HG03108 (cell line): Measurements from ENCODE around the gene SOBP.
A peak's percentile ranks its signal among the peaks of the same experiment; 100 is the strongest.

ENCODE experiments used
- ATAC-seq: cut with Tn5 transposase; IDR thresholded peaks from one replicate; pipeline ENCODE4 v1.9.1; 2021; ENCODE audit warnings: moderate library complexity; ENCODE audit not compliant: unreplicated experiment

The SOBP gene

DNA sequence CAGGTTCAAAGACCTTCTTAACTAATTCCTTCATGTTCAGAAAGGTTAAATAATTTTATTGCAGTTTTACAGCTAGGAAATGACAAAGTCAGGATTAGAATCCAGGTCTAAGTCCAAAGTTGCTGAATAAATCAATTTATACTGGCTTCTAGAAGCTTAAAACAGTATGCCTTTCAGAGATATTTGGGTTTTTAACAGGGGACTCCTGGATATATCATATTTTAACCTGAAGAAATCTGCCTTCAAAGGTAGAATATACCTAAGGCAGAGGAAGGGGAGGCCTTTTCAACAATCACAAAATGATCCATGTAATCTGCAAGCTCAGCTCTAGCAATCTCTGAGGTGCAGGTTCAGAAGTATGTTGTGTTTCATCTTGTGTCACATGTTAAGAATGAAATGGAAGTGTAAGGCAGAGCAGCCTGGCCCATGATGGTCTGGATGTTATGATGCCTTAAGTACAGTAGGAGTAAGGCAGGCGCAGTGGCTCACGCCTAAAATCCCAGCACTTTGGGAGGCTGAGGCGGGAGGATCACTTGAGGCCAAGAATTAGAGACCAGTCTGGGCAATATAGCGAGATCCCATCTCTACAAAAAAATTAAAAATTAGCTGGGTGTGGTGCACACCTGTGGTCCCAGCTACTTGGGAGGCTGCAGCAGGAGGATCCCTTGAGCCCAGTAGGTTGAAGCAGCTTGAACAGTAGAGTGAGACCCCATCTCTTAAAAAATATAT lies 123.9 kb downstream of the SOBP start:
- ATAC-seq: no peak

DNA sequence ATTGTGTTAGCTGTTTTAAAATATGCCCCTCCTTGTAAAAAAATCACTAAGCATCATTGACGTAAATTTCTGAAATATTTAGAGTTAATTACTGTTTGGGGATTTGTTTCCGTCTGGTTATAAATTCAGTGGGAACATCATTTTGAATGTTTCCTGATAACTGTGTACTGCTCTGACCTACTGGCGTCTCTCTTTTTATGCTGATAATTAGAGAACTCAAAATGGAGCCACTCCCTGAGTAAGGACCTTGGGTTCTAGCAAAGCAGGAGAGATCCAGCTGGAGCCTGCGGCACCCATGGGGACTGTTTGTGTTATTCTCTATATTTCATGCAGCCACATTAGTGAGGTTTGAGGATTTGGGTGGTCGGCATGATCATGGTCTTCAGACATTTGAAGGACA lies 124.9 kb downstream of the SOBP start:
- no peak for ATAC-seq

DNA sequence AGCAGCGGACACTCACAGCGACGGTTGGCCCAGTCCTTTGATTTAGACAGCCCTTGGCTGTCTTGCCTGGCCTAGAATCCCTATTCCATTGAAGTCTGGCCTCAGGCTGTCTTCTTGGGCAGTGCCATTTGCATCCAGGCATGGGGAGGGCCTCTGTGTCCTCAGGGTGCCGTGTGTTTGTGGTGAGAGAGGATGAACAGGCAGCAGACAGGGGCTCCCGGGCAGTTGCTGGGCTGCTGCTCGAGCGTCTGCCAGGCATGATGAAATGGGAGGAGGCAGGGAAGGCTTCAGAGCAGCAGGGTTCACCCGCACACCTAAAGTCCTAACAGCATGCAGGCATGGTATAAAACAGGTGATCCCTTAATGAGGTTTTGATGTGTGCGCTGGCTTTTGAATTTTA lies 126.9 kb downstream of the SOBP start:
- ATAC-seq: no peak

DNA sequence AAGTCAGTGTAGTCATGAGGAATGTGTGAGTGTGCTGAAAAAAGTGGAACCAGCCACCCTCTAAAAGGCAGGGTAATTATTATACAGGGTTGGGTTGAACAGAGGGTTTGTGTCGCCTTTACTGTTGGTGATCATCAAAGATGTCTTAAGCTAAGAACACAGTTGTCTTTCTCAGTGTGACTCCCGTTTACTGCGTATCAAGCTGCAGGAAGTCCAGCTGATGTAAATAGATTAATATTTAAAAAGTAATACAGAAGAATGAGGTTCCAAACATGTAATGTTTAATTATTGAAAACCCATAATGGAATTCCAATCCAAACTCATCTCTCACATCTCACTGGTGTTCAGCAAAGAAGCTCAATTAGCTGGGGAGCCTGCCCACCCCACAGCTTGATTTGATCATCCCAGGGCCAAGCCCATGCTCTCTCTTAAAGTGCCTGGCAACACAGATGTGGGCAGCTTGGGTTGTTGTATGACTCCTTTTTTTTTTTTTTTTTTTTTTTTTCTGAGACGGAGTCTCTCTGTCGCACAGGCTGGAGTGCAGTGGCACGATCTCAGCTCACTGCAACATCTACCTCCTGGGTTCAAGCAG lies 127.5 kb downstream of the SOBP start:
- no peak for ATAC-seq

DNA sequence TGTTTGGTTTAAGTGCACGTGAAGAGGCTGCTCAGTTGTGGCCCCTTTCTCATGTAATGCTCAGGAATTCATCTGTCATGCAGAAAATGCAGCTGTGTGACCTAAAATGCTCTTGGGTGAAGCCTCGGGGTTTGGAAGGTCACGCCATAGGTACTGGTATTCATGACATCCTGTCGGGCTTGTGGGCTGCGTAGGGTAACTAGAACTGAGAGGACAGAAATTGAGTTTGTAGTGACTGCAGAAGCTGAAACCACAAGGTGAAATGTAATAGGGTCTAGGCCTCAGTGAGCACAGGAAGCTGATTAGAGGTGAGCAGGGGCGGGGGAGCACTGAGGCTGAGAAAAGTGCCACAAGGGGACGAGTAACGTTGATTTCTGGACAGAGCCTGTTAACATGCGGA lies 128.8 kb downstream of the SOBP start:
- peak; percentile 100 for ATAC-seq

DNA sequence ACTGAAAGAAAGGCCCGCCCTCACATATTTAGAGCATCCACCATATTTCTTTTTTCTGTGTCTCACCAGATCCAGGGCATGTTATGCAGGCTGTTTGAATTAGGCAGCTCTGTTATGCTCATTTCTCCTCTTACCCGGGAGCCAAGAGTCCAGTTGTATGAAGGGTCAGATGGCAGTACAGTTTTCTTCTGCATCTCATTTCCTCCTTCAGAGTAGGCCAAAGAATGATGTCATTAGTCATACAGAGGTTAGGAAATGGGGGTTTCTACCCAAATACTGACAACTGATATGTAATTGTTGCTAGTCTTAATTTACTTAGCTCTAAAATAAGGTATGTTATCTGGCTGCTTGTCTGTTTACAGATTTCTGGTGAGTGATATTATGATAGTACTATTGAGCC lies 130.8 kb downstream of the SOBP start:
- ATAC-seq: no peak

DNA sequence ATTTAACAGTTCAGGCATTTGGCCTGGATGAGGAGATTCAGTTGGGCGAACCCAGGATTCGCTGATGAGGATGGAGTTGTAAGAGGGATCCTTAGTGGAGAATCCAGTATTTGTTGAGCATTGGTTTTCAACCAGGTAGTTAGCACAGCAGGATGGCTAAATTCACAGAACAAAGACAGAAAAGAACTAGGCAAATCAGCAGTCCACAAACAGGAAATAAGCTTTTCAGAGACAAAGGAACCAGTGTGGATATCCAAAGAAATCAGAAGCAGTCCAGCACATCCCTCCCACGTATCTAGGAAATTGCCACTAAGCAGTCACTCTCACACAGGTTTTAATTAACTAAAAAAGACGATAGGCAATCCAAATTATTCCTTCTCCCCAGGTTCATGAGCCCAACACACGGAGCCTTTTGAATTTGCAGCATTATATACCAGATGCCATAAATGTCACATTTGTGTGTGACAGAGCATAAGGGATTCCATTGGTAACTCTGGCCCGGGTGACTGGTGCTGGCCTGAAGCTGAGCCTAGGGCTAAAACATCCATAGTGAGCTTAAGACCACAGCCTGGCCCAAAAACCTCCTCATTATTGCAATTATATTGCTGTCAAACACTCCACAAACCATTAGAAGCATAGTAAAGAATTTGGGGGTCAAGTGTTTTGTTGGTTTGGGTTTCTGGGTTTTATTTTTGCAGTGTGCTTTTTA lies 131.5 kb downstream of the SOBP start:
- no peak for ATAC-seq

DNA sequence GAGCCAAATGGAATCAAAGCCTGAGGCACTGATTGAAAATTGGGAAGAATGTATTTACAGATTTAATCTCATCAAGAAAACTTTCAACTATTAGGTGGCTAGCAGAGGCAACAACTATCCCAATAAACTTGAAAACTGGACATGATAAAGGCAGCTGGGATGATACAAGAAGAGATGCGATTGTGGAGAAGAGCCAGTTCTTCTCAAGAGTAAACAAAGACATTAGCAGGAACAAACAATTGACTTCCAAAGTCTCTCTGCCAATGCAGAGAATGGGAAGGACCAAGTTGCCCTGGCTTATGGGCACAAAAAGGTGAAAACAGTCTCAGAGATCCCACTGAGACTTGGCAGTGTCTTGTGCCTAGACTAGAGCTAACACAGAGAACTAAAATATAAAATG lies 132.4 kb downstream of the SOBP start:
- ATAC-seq: no peak

DNA sequence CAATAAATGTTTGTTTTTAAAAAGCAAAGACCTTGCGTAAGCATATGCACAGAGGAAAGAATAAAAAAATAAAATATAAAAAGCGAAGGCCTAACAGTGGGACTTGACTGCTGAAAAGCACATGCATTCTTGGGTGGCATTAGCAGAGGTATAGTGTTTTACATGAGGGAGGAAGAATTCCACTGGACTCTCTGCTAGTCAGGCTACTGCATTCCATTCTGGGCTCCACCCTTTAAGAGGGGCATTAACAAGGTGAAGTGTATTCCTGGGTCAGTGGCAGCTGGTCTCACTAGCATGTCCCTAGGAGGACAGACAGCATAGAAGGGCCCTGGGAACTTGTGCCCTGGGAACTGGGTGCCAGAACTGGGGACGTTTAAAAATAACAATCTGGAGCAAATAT lies 134.1 kb downstream of the SOBP start:
- no peak for ATAC-seq

DNA sequence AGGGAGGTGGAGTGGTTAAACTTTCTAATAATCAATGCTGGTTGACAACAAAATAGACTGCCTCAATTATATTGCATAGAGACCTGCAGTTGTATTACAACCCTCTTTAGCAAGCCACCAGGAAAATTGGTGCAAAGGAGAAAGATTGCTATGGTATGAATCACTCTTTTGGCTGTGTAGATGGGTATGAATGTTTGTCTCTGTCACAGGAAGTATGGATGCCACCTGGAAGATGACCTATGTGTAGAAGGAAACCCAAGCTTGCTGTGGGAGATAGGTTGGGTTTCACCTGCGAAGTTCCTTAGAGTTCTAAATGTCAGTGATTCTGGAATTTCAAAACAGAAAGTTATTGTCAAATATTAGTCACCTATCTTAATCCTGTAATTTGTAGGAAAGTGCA lies 134.6 kb downstream of the SOBP start:
- ATAC-seq: no peak

DNA sequence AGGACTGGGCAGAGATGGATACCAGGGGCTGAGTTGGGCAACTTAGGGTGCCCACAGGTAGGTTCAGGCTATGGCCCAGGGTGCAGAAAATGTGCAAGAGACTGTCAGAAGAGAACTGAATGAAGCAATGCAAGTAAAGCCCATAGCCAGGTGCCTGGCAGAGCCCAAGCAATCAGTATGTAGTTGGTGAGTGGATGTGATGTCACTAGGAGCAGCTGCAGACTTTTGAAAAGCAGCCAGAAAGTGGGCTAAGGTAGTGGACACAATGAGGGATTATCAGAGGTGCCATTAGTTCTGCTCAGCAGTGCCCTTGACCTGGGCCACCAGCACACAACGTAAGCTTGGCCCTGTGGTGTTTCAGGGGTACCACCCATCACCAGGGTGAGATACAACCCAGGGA lies 135.3 kb downstream of the SOBP start:
- no peak for ATAC-seq

DNA sequence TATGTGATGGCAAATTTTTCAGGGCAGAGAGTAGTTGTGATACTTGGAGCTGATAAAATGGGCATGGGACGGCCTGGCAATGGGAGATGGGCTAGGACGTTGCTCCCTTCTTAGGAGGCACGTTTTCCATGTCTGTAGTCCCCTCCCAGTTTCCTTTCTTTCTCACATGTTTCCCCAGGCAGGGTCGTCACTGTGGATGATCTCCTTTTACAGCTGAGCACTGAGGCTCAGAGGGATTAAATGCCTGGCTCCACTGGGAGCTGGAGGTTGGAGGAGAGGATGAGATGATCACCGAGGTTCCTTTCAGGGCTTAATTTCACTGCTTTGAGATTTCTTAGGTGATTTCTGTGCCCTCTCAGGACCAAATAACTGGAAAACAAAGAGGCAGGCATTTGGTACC lies 136.7 kb downstream of the SOBP start:
- ATAC-seq: no peak

DNA sequence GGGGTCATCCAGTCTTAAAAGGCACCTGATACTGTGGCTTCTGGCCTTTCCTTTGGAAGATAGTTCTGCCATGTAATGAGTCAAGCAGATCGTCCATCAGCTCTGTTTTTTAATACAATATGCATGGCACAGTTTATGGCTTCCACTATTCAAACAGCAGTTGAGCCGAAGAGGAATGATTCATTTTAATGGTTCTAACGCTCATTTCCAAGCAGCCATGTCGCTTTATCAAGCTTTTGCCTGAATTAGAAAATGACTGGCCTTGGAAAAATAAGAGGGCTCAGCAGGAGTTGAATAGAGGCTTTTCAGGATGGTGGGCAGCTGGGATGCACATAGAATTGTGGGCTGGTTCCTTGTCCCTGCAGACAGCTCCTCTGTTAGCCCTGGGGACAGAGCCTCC lies 138.1 kb downstream of the SOBP start:
- ATAC-seq: no peak

DNA sequence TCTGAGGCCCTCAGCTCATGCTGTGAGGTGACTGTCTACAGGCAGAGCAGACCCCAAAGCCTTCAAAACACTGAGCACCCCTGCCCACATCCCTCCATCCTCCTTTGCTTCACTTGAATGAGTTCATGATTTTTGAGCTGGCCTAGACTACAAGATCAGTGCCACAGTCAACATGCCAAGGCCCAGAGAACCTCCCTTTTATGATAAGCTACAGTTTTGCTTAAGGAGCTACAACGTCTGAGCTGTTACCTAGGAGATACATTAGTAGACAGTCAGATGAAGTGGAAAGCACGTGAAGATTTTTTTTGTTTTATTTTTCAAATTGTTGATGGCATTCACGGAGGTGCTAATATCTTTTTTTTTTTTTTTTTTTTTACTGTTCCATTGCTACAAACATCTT lies 139.0 kb downstream of the SOBP start:
- no peak for ATAC-seq

DNA sequence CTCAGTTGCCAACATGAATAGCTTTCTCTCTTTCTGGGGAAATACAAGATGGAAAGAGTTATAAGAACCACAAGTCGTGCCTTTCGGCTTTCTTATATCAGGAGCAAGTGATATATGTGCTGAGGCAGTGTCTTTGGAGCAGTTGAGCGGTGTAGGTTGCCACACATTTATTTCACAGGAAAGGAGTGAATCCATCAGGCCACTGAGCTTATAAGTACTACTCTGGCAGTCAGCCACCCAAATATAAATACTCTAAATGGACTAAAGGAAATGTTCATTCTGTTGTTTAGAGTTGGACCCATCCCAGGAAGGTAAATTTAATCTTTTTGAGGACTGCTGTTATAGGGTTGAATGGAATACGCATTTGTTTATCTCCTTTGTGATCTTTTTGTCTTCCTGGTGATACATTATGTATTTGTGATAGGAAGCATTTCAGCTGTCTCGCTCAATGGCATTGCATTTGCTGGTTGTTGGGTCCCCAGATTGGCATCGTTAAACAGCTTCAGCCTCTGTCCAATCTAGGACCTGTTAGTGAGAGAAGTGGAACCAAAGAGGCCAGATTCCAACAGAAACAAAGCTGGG lies 139.7 kb downstream of the SOBP start:
- ATAC-seq: no peak

DNA sequence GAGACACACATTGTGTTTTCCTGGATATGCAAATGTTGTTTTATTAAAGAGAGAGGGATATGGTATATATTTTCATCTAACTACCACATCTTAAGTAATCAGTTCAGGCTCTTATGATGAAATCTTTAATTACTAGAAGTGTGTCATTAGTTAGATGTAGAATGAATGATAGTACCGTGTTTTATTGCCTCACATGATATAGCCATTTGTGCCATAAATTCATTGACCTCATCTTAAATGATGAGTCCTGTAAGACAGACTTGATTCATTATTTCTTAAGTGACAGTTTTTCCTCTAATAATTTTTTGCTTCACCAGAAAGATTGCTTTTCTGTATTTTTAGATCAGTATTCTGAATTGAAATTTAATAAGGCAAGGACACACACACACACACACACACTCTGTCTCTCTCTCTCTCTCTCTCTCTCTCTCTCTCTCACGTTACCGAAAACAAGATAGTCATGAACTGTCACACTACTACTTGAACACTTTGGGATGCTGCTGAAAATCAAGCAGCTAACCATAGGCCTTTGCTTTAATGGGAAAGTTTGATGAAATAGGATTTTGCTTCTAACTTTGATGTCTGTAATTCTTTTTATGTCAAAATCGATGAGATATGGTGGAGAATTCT lies 140.5 kb downstream of the SOBP start:
- ATAC-seq: no peak

DNA sequence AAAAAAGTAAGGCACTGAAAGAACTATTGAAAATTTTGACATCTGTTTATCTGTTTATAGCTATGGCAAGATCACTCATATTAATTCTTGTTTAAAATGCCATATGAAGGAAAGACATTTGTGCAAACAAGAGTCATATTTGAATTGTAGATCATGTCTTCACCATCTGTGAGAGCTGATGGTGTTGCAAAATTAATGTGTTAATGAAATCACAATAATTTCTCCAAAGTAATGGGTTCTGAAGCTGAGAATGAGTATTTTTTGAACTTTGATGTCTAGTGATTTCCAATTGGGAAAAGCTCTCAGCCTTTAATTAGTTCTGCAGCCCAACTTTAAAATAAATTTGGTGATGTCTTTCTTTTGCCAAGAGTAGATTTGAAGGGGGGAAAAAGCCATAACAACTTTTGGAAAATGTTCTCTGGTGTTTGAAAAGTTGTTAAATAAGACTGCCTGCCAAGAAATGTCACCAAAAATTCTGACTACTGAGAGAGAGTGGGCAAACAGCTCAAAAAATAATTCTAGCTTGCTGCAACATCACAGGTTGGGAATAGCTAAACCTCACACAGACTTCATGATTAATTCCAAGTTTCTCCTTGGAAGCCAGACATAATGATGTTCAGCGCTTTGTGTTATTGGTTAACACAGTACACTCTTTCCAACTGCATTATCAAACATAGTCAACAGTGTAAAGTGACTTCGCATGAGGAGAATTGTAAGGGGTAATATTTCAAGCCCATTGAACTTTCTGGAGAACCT lies 142.6 kb downstream of the SOBP start:
- ATAC-seq: no peak

DNA sequence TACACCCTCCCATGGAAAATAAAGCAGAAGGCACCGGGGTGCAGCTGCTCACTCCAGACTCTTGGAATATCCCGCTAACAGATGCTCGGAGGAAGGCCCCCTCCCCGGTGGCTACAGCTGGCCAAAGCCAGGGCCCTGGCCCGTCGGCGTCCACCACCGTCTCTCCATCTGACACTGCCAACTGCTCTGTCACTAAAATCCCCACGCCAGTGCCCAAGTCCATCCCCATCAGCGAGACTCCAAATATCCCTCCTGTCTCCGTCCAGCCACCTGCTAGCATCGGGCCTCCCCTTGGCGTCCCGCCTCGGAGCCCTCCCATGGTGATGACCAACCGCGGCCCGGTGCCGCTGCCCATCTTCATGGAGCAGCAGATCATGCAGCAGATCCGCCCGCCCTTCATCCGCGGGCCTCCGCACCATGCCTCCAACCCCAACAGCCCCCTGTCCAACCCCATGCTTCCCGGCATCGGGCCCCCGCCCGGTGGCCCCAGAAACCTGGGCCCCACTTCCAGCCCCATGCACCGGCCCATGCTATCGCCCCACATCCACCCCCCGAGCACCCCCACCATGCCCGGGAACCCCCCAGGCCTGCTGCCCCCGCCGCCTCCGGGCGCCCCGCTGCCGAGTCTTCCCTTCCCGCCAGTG lies 143.9 kb downstream of the SOBP start:
- ATAC-seq: no peak

DNA sequence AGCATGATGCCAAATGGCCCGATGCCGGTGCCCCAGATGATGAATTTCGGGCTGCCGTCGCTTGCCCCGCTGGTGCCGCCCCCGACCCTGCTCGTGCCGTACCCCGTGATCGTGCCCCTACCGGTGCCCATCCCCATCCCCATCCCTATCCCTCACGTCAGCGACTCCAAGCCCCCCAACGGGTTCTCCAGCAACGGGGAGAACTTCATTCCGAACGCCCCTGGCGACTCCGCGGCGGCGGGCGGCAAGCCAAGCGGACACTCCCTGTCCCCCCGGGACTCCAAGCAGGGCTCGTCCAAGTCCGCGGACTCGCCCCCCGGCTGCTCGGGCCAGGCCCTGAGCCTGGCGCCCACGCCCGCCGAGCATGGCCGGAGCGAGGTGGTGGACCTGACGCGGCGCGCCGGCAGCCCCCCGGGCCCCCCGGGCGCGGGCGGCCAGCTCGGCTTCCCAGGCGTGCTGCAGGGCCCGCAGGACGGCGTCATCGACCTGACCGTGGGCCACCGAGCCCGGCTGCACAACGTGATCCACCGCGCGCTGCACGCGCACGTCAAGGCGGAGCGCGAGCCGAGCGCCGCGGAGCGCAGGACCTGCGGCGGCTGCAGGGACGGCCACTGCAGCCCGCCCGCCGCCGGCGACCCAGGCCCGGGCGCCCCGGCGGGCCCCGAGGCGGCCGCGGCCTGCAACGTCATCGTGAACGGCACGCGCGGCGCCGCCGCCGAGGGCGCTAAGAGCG lies 144.6 kb downstream of the SOBP start:
- ATAC-seq: no peak

DNA sequence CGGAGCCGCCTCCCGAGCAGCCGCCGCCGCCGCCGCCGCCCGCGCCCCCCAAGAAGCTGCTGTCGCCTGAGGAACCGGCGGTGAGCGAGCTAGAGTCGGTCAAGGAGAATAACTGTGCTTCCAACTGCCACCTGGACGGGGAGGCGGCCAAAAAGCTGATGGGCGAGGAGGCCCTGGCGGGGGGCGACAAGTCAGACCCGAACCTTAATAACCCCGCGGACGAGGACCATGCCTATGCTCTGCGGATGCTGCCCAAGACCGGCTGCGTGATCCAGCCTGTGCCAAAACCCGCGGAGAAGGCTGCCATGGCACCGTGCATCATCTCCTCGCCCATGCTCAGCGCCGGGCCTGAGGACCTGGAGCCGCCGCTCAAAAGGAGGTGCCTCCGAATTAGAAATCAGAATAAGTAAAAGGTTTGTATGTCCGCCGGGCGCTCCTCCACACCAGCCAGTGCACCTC lies 145.2 kb downstream of the SOBP start:
- ATAC-seq: no peak
